ENCODE measurements around the gene BBOX1. TPM values are rescaled to one million over a fixed set of nuclear protein-coding genes. Genes with fewer than 3 reads are reported as not detected.

Gene BBOX1
- total and polyA plus RNA-seq, 2 donors (not counting 3 experiments of a cell fraction or from before 2014, with no cell fraction given), result not detected

DNA sequence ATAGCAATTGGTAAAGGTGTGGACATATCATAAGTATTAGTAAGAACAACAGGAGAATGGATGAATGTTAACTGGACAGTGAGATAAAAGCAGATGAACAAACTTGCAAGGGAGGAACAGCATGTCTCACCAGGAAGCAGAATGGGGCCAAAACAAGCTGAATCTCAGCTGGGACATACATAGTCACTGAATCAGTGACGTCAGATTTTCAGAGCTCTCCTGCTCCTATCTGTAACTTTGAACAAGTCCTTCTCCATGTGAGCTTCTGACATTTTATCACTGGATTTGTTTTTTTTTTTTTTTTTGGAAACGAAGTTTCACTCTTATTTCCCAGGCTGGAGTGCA lies 118.7 kb downstream of the BBOX1 start:
- FAIRE-seq, result no peak
- POLR2A ChIA-PET, result no interaction called here
- H3K4me2 ChIP-seq (ENCODE audit: insufficient read depth, low read length), result no peak overlapping the region

DNA sequence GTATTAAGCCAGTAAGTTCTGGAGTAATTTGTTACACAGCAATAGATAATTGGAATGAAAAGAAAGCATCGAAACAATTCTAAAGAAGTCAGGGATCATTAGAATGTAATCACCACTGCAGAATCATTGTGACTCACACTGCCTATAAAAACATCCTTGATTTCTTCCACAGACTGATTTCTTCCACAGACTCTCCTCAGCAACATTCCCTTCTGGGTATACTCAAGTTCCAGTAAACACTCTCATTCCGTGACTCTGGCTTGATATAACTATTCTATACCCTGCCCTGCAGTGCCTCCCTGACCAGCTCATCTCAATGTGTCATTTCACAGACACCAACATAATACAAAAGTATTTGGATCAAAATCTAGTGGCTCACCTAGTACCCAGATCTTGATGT lies 120.5 kb downstream of the BBOX1 start:
- Histone ChIP-seq H2AFZ (ENCODE audit: low read depth, low read length) (no peak overlapping the region), H3K9ac (replicated peaks; ENCODE audit: extremely low read depth, insufficient read depth, low read length) (no peak overlapping the region), H3K9me1 (replicated peaks; ENCODE audit: control insufficient read depth, extremely low read depth, insufficient read depth, low read length) (no peaks in the 10 kb centered on the region), H3K36me3 (ENCODE audit: control insufficient read depth in 2 of 2, extremely low read depth in 1 of 2, insufficient read depth in 2 of 2, low read length in 2 of 2) (no peaks in the 10 kb centered on the region), H3K27me3 (ENCODE audit: control insufficient read depth in 2 of 2, insufficient read depth in 2 of 2, low read length in 2 of 2) (no peaks in the 10 kb centered on the region), H3K27ac (ENCODE audit: insufficient read depth, low read depth, low read length) (no peak overlapping the region), H3K4me3 (replicated peaks in 1 of 3; ENCODE audit: insufficient read depth in 1 of 3, low read depth in 1 of 3, low read length in 3 of 3) (no peak overlapping the region), H3K9me3 (replicated peaks; ENCODE audit: control insufficient read depth, insufficient read depth, low read length) (no peaks in the 10 kb centered on the region), H3K4me2 (ENCODE audit: insufficient read depth, low read length) (no peak overlapping the region), H4K20me1 (replicated peaks; ENCODE audit: control insufficient read depth, extremely low read depth, insufficient read depth, low read length) (no peaks in the 10 kb centered on the region), H3K79me2 (ENCODE audit: control insufficient read depth, insufficient read depth, low read length) (no peaks in the 10 kb centered on the region), H3K4me1 (ENCODE audit: control insufficient read depth, extremely low read depth, insufficient read depth, low read length) (no peaks in the 10 kb centered on the region)
- BruUV-seq (replicated peaks), result no TSS peak
- intact Hi-C loops (cut with micrococcal nuclease), result no loop called here
- dilution Hi-C loops (cut with MboI; ENCODE audit: extremely low pct_ligation_motif_present, low sequenced_read_pairs), result no loop called here
- DNase-seq (ENCODE audit: low read depth, low spot score) (no peak), FAIRE-seq (no peak)
- CTCF ChIA-PET, result interaction anchor here (1.2 to 2.9 kb wide), 5 partner anchors 23 to 407 kb away, joined by 3 to 11 read pairs (median 3); no protein-coding TSS in a partner anchor
- TF ChIP-seq, protein P1, sequence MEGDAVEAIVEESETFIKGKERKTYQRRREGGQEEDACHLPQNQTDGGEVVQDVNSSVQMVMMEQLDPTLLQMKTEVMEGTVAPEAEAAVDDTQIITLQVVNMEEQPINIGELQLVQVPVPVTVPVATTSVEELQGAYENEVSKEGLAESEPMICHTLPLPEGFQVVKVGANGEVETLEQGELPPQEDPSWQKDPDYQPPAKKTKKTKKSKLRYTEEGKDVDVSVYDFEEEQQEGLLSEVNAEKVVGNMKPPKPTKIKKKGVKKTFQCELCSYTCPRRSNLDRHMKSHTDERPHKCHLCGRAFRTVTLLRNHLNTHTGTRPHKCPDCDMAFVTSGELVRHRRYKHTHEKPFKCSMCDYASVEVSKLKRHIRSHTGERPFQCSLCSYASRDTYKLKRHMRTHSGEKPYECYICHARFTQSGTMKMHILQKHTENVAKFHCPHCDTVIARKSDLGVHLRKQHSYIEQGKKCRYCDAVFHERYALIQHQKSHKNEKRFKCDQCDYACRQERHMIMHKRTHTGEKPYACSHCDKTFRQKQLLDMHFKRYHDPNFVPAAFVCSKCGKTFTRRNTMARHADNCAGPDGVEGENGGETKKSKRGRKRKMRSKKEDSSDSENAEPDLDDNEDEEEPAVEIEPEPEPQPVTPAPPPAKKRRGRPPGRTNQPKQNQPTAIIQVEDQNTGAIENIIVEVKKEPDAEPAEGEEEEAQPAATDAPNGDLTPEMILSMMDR (IDR thresholded peaks at IDR 0.05; ENCODE audit: extremely low read depth in 1 of 2, insufficient read depth in 1 of 2, low read depth in 1 of 2, low read length in 2 of 2), result no peak
- no peak for TF ChIP-seq MYC (IDR thresholded peaks at IDR 0.05; ENCODE audit: low read depth, low read length)
- no peak for TF ChIP-seq GATA2 (IDR thresholded peaks at IDR 0.05; ENCODE audit: insufficient read depth, insufficient read length, low read depth, low read length)
- TF ChIP-seq POLR2AphosphoS5 (IDR thresholded peaks at IDR 0.05; ENCODE audit: insufficient read depth, low read depth, low read length), result no peak
- TF ChIP-seq POLR2A (IDR thresholded peaks at IDR 0.05; ENCODE audit: low read depth, low read length), result no peak
- TF ChIP-seq MAX (IDR thresholded peaks at IDR 0.05; ENCODE audit: insufficient read depth, insufficient read length), result no peak
- TF ChIP-seq FOS (IDR thresholded peaks at IDR 0.05; ENCODE audit: borderline replicate concordance, insufficient read depth, low read length), result no peak
- TF ChIP-seq JUN (IDR thresholded peaks at IDR 0.05; ENCODE audit: borderline replicate concordance, insufficient read depth, insufficient read length, low read depth), result no peak
- POLR2A ChIA-PET, result no interaction called here

More for the DNA sequence above, 118.7 kb downstream of the BBOX1 start:
- H3K36me3 ChIP-seq (ENCODE audit: control insufficient read depth in 2 of 2, extremely low read depth in 1 of 2, insufficient read depth in 2 of 2, low read length in 2 of 2), result no peaks in the 10 kb centered on the region
- H3K4me3 ChIP-seq (replicated peaks in 1 of 3; ENCODE audit: insufficient read depth in 1 of 3, low read depth in 1 of 3, low read length in 3 of 3), result no peak overlapping the region
- H3K4me1 ChIP-seq (ENCODE audit: control insufficient read depth, extremely low read depth, insufficient read depth, low read length), result no peaks in the 10 kb centered on the region
- no peaks in the 10 kb centered on the region for H3K9me3 ChIP-seq (replicated peaks; ENCODE audit: control insufficient read depth, insufficient read depth, low read length)
- H3K9me1 ChIP-seq (replicated peaks; ENCODE audit: control insufficient read depth, extremely low read depth, insufficient read depth, low read length), result no peaks in the 10 kb centered on the region
- intact Hi-C loops (cut with micrococcal nuclease) (loop anchor here (10.0 kb wide), 1 partner anchor 505 kb away; no protein-coding TSS in a partner anchor), dilution Hi-C loops (cut with MboI; ENCODE audit: extremely low pct_ligation_motif_present, low sequenced_read_pairs) (no loop called here)
- no peak for TF ChIP-seq MYC (IDR thresholded peaks at IDR 0.05; ENCODE audit: low read depth, low read length)
- no peaks in the 10 kb centered on the region for H3K79me2 ChIP-seq (ENCODE audit: control insufficient read depth, insufficient read depth, low read length)
- CTCF ChIA-PET, result interaction anchor here (0.6 to 3.7 kb wide), 29 partner anchors 11 to 1178 kb away, joined by 3 to 50 read pairs (median 4); no protein-coding TSS in a partner anchor
- no peak overlapping the region for H3K27ac ChIP-seq (ENCODE audit: insufficient read depth, low read depth, low read length)
- H3K9ac ChIP-seq (replicated peaks; ENCODE audit: extremely low read depth, insufficient read depth, low read length), result no peak overlapping the region
- DNase-seq (ENCODE audit: low read depth, low spot score), result no peak
- no peak overlapping the region for H2AFZ ChIP-seq (ENCODE audit: low read depth, low read length)
- no peaks in the 10 kb centered on the region for H4K20me1 ChIP-seq (replicated peaks; ENCODE audit: control insufficient read depth, extremely low read depth, insufficient read depth, low read length)
- no TSS peak for BruUV-seq (replicated peaks)
- no peaks in the 10 kb centered on the region for H3K27me3 ChIP-seq (ENCODE audit: control insufficient read depth in 2 of 2, insufficient read depth in 2 of 2, low read length in 2 of 2)
